Cortex of kidney (tissue), 1 donor: ENCODE measurements around the gene RASSF4.

Source experiments
- DNase-seq: peaks from one replicate; lab custom pipeline; 2025; lab: John Stamatoyannopoulos, UW

The RASSF4 gene

GRCh38 chr10:44947371-44948152 lies 12.0 kb upstream of the RASSF4 start:
- DNase-seq = no peak

GRCh38 chr10:44948642-44949041 lies 11.0 kb upstream of the RASSF4 start:
- no peak for DNase-seq

GRCh38 chr10:44949127-44949802 lies 10.3 kb upstream of the RASSF4 start:
- DNase-seq = no peak

- DNase-seq = no peak
These were observed 9.7 kb upstream of the RASSF4 start for GRCh38 chr10:44949915-44950314.

- DNase-seq = no peak
These were observed 9.0 kb upstream of the RASSF4 start for GRCh38 chr10:44950326-44951225.

GRCh38 chr10:44951576-44952226 lies 7.9 kb upstream of the RASSF4 start:
- no peak for DNase-seq

- DNase-seq = no peak
These were observed 6.8 kb upstream of the RASSF4 start for GRCh38 chr10:44952779-44953231.

GRCh38 chr10:44954042-44954441 lies 5.6 kb upstream of the RASSF4 start:
- DNase-seq = no peak

- no peak for DNase-seq
These were observed 4.6 kb upstream of the RASSF4 start for GRCh38 chr10:44954962-44955361.

GRCh38 chr10:44955413-44956070 lies 4.1 kb upstream of the RASSF4 start:
- no peak for DNase-seq

GRCh38 chr10:44956226-44956625 lies 3.4 kb upstream of the RASSF4 start:
- no peak for DNase-seq

- no peak for DNase-seq
These were observed 2.6 kb upstream of the RASSF4 start for GRCh38 chr10:44956717-44957706.

GRCh38 chr10:44958196-44958897 lies 1.3 kb upstream of the RASSF4 start:
- no peak for DNase-seq

- DNase-seq = no peak
These were observed 730 bp upstream of the RASSF4 start for GRCh38 chr10:44958898-44959246.

GRCh38 chr10:44960088-44960460 lies 472 bp downstream of the RASSF4 start:
- no peak for DNase-seq

GRCh38 chr10:44960482-44961229 lies 1.1 kb downstream of the RASSF4 start:
- no peak for DNase-seq

GRCh38 chr10:44961230-44961571 lies 1.6 kb downstream of the RASSF4 start:
- no peak for DNase-seq

- DNase-seq = no peak
These were observed 2.5 kb downstream of the RASSF4 start for GRCh38 chr10:44961931-44962750.
